NT2/D1 (cell line): ENCODE measurements around the gene PRDM10.
"Not testable (repeated sequence)": the region's sequence is repeated elsewhere in the genome, so short reads cannot be mapped to it uniquely, and the experiment has no call there.

Experiments
- DNase-seq: peaks from one replicate; pipeline ENCODE4 v3.0.0-alpha.2; 2011; ENCODE audit warnings: low read depth, low spot score
- H3K27me3 ChIP-seq: 2 replicates; pipeline ENCODE4 v1.6.0; 2011; ENCODE audit warnings: mild to moderate bottlenecking; ENCODE audit not compliant: insufficient read length, insufficient read depth
- H3K36me3 ChIP-seq: 2 replicates; pipeline ENCODE4 v1.6.1; 2011; ENCODE audit warnings: mild to moderate bottlenecking, low read length, mixed read lengths; ENCODE audit not compliant: insufficient read depth, insufficient read length
- H3K4me1 ChIP-seq: 2 replicates; pipeline ENCODE4 v1.5.1; 2011; ENCODE audit not compliant: insufficient read depth, insufficient read length
- H3K4me3 ChIP-seq: 2 replicates; pipeline ENCODE4 v1.5.1; 2011; ENCODE audit warnings: low read depth; ENCODE audit not compliant: insufficient read length
- H3K9ac ChIP-seq: 2 replicates; pipeline ENCODE4 v1.6.0; 2011; ENCODE audit warnings: low read depth; ENCODE audit not compliant: insufficient read length
- H3K9me3 ChIP-seq: 2 replicates; pipeline ENCODE4 v1.5.1; 2011; ENCODE audit warnings: mild to moderate bottlenecking, low read length; ENCODE audit not compliant: insufficient read depth
- SUZ12 ChIP-seq: IDR thresholded peaks from 2 replicates; pipeline ENCODE4 v1.6.1; 2011; ENCODE audit not compliant: insufficient read length, insufficient read depth; ENCODE audit errors: extremely low read depth
- YY1 ChIP-seq: IDR thresholded peaks from 2 replicates; pipeline ENCODE4 v1.6.1; 2011; ENCODE audit not compliant: insufficient read length, insufficient read depth
- ZNF274 ChIP-seq: IDR thresholded peaks from 2 replicates; pipeline ENCODE4 v1.6.1; 2011; ENCODE audit warnings: mild to moderate bottlenecking, low read depth, low read length

Gene PRDM10

GRCh38 chr11:129967996-129968395 is 34.6 kb downstream of the PRDM10 start:
- no peak overlapping the region for H3K9ac ChIP-seq
- peaks cover 2% of the 10 kb centered on the region for H3K4me1 ChIP-seq
- no peaks in the 10 kb centered on the region for H3K9me3 ChIP-seq
- H3K4me3 ChIP-seq = no peak overlapping the region
- H3K27me3 ChIP-seq = no peaks in the 10 kb centered on the region
- no peak for DNase-seq
- TF ChIP-seq SUZ12 = no peak
- H3K36me3 ChIP-seq = no peaks in the 10 kb centered on the region

GRCh38 chr11:129965248-129965647 is 37.4 kb downstream of the PRDM10 start:
- no peak for DNase-seq
- Histone ChIP-seq H3K27me3 (no peaks in the 10 kb centered on the region), H3K9me3 (no peaks in the 10 kb centered on the region), H3K36me3 (peaks cover 4% of the 10 kb centered on the region), H3K4me1 (peaks cover 2% of the 10 kb centered on the region), H3K9ac (no peak overlapping the region), H3K4me3 (no peak overlapping the region)
- TF ChIP-seq ZNF274 (no peak), YY1 (no peak), SUZ12 (no peak)

- no peak for DNase-seq
- H3K4me3 ChIP-seq = no peak overlapping the region
- no peak for TF ChIP-seq ZNF274
- no peak for TF ChIP-seq SUZ12
- no peak for TF ChIP-seq YY1
Observed at GRCh38 chr11:129960216-129961214, 42.1 kb downstream of the PRDM10 start.

GRCh38 chr11:129959687-129960086 is 42.9 kb downstream of the PRDM10 start:
- TF ChIP-seq SUZ12 (no peak), ZNF274 (no peak), YY1 (no peak)
- no peak for DNase-seq
- Histone ChIP-seq H3K36me3 (peaks cover 13% of the 10 kb centered on the region), H3K4me1 (no peaks in the 10 kb centered on the region), H3K9me3 (no peaks in the 10 kb centered on the region), H3K27me3 (no peaks in the 10 kb centered on the region), H3K4me3 (no peak overlapping the region), H3K9ac (no peak overlapping the region)

More at GRCh38 chr11:129960216-129961214, 42.1 kb downstream of the PRDM10 start:
- Histone ChIP-seq H3K9ac (no peak overlapping the region), H3K4me1 (no peaks in the 10 kb centered on the region), H3K9me3 (no peaks in the 10 kb centered on the region), H3K36me3 (peaks cover 8% of the 10 kb centered on the region), H3K27me3 (no peaks in the 10 kb centered on the region)

GRCh38 chr11:129955282-129955681 is 47.4 kb downstream of the PRDM10 start:
- Histone ChIP-seq H3K4me3 (no peak overlapping the region), H3K9ac (no peak overlapping the region), H3K27me3 (no peaks in the 10 kb centered on the region), H3K4me1 (no peaks in the 10 kb centered on the region), H3K9me3 (no peaks in the 10 kb centered on the region), H3K36me3 (peaks cover 12% of the 10 kb centered on the region)
- TF ChIP-seq YY1 = no peak
- TF ChIP-seq ZNF274 = no peak
- no peak for TF ChIP-seq SUZ12
- no peak for DNase-seq

- H3K36me3 ChIP-seq = peaks cover 12% of the 10 kb centered on the region
- H3K9ac ChIP-seq, H3K4me3 ChIP-seq, H3K4me1 ChIP-seq, H3K27me3 ChIP-seq, DNase-seq, H3K9me3 ChIP-seq: not testable (repeated sequence)
Observed at GRCh38 chr11:129954703-129955102, 47.9 kb downstream of the PRDM10 start.

GRCh38 chr11:129951866-129952262 is 50.8 kb downstream of the PRDM10 start:
- H3K36me3 ChIP-seq = peaks cover 10% of the 10 kb centered on the region
- TF ChIP-seq ZNF274 (no peak), YY1 (no peak), SUZ12 (no peak)
- no peaks in the 10 kb centered on the region for H3K27me3 ChIP-seq
- no peak overlapping the region for H3K9ac ChIP-seq
- no peak overlapping the region for H3K4me3 ChIP-seq
- peaks cover 4% of the 10 kb centered on the region for H3K4me1 ChIP-seq
- H3K9me3 ChIP-seq = no peaks in the 10 kb centered on the region
- no peak for DNase-seq

GRCh38 chr11:129951201-129951865 is 51.3 kb downstream of the PRDM10 start:
- Histone ChIP-seq H3K9ac (no peak overlapping the region), H3K4me3 (no peak overlapping the region), H3K4me1 (peaks cover 6% of the 10 kb centered on the region), H3K27me3 (no peaks in the 10 kb centered on the region), H3K9me3 (no peaks in the 10 kb centered on the region), H3K36me3 (peaks cover 13% of the 10 kb centered on the region)
- DNase-seq = no peak
- TF ChIP-seq YY1 (no peak), SUZ12 (no peak), ZNF274 (no peak)
